Ovary (tissue), 3 donors: ENCODE data around the gene APBB2.

Experiments
- EP300 ChIP-seq: sonication (generic); formaldehyde crosslinking; IDR thresholded peaks from one replicate; pipeline ENCODE4 v1.6.1; 2017; ENCODE audit warnings: antibody characterized with exemption
- POLR2A ChIP-seq: fragments of 450-650 bp; IDR thresholded peaks from one replicate; pipeline ENCODE4 v1.6.1; 2017; ENCODE audit warnings: antibody characterized with exemption, mild to moderate bottlenecking, moderate library complexity
- TF ChIP-seq, protein P1 (sequence below), 3 donors: fragments of 450-650 bp in 2 of 3; fragments of 200-600 bp in 1 of 3; IDR thresholded peaks; one replicate each; pipeline versions ENCODE4 v1.5.1 to v1.8.0; 2016 to 2022; ENCODE audit warnings: antibody characterized with exemption in 3 of 3, mild to moderate bottlenecking in 1 of 3
- donor health status: DM: no; HTN: no; CAD: no.

DNA sequence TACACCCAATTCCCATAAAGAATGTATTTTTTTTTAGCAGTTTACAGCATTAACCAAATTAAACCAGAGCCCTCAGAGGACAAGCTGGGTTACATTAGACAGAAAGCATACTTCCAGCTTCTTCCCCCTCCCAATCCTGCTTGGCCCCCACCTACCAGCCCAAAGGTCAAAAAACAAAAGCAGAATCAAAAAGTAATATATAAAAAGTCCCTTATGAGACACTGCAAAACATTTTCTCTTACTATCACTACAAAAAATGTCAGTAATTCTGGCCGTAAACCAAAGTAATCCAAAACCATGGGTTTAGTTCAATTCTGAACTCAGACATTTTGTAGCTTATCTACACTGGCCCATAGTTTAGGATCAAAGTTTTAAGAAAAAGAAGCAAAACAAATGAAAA is 38.0 kb downstream of the APBB2 start:
- TF ChIP-seq, protein P1, sequence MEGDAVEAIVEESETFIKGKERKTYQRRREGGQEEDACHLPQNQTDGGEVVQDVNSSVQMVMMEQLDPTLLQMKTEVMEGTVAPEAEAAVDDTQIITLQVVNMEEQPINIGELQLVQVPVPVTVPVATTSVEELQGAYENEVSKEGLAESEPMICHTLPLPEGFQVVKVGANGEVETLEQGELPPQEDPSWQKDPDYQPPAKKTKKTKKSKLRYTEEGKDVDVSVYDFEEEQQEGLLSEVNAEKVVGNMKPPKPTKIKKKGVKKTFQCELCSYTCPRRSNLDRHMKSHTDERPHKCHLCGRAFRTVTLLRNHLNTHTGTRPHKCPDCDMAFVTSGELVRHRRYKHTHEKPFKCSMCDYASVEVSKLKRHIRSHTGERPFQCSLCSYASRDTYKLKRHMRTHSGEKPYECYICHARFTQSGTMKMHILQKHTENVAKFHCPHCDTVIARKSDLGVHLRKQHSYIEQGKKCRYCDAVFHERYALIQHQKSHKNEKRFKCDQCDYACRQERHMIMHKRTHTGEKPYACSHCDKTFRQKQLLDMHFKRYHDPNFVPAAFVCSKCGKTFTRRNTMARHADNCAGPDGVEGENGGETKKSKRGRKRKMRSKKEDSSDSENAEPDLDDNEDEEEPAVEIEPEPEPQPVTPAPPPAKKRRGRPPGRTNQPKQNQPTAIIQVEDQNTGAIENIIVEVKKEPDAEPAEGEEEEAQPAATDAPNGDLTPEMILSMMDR (IDR thresholded peaks at IDR 0.05): no peak
- TF ChIP-seq EP300 (no peak), POLR2A (no peak)
